NB4 (cell line): ENCODE measurements around the gene LRRC3B.

Experiments
- CTCF ChIP-seq: IDR thresholded peaks from one replicate; pipeline ENCODE4 v1.5.1; 2012; ENCODE audit warnings: low read depth, low read length
- MYC ChIP-seq: IDR thresholded peaks from 2 replicates; pipeline ENCODE4 v1.6.1; 2011; ENCODE audit warnings: low read depth, low read length
- POLR2A ChIP-seq: IDR thresholded peaks from 2 replicates; pipeline ENCODE4 v1.6.1; 2011; ENCODE audit warnings: mild to moderate bottlenecking; ENCODE audit not compliant: insufficient read length; ENCODE audit errors: extremely low read depth

- TF ChIP-seq CTCF (no peak), POLR2A (no peak), MYC (no peak)
These were observed 80.9 kb downstream of the LRRC3B start for GRCh38 chr3:26703519-26703918.
